HepG2 (cell line): ENCODE measurements around the gene ZNF584. TPM values are rescaled to one million over a fixed set of nuclear protein-coding genes. Genes with fewer than 3 reads are reported as not detected.

Experiments
- ATAC-seq: fragments of 200-7000 bp; cut with Tn5 transposase; 3 replicates; pipeline ENCODE4 v1.9.1; 2020; ENCODE audit warnings: mild to moderate bottlenecking, moderate library complexity
- BruUV-seq: library from RNA; stranded (reverse); fragments of 400-500 nt; replicated peaks from 2 replicates; lab custom pipeline; 2021; lab: Mats Ljungman, UMichigan
- CTCF ChIA-PET: fragments of 300-600 bp; formaldehyde crosslinking; extraction: SDS; loops from one replicate; lab custom pipeline; 2021; ENCODE audit warnings: low total read pairs, inconsistent platforms, low intra/inter-chr PET ratio; lab: Yijun Ruan, JAX
- POLR2A ChIA-PET: fragments of 350-600 bp; sonication (Branson Sonifier 250); formaldehyde crosslinking; loops from one replicate; lab custom pipeline; 2020; ENCODE audit warnings: antibody characterized with exemption, inconsistent platforms; lab: Yijun Ruan, JAX
- DNase-seq: peaks from one replicate; pipeline ENCODE4 v3.0.0-alpha.2; 2015; ENCODE audit warnings: low spot score
- FAIRE-seq: peaks from 3 replicates; lab custom pipeline; 2011; peaks lifted over from hg19 to GRCh38; lab: Jason Lieb, UNC
- H2AFZ ChIP-seq: one replicate; pipeline ENCODE4 v1.6.1; 2011; ENCODE audit warnings: low read length, inconsistent platforms
- H3K27ac ChIP-seq: fragments of 300-600 bp; 3 replicates; pipeline ENCODE4 v1.8.0; 2011; ENCODE audit warnings: mixed run types, mild to moderate bottlenecking, mixed read lengths, low read length, inconsistent platforms; ENCODE audit not compliant: insufficient read depth; ENCODE audit errors: extremely low read length
- H3K27me3 ChIP-seq, 2 experiments: fragments of 200-600 bp in 1 of 2; 2 replicates in 1 of 2; 3 replicates in 1 of 2; pipeline versions ENCODE4 v1.6.0 to v1.8.0; 2011; ENCODE audit warnings: low read length in 2 of 2, mild to moderate bottlenecking in 2 of 2, moderate library complexity in 2 of 2, inconsistent platforms in 1 of 2; ENCODE audit not compliant: insufficient read depth in 2 of 2, control insufficient read depth in 1 of 2
- H3K36me3 ChIP-seq, 2 experiments: fragments of 200-600 bp in 1 of 2; replicated peaks in 1 of 2; 2 replicates in 1 of 2; 3 replicates in 1 of 2; pipeline versions ENCODE4 v1.5.1 to v1.8.0; 2011; ENCODE audit warnings: low read length in 2 of 2, inconsistent platforms in 1 of 2; ENCODE audit not compliant: insufficient read depth in 2 of 2, control insufficient read depth in 1 of 2
- H3K4me1 ChIP-seq: 2 replicates; pipeline ENCODE4 v1.5.1; 2012; ENCODE audit warnings: low read length, inconsistent platforms; ENCODE audit not compliant: insufficient read depth
- H3K4me2 ChIP-seq: 2 replicates; pipeline ENCODE4 v1.6.0; 2011; ENCODE audit warnings: low read depth, low read length, inconsistent platforms
- H3K4me3 ChIP-seq, 3 experiments: fragments of 200-600 bp in 1 of 3; sonication (generic), shearing (Covaris generic) in 1 of 3; replicated peaks in 1 of 3; 2 replicates each; pipeline ENCODE4 v1.5.1; 2011 to 2016; ENCODE audit warnings: low read length in 3 of 3, inconsistent platforms in 2 of 3, low read depth in 2 of 3, mild to moderate bottlenecking in 2 of 3, control low read depth in 1 of 3, mixed read lengths in 1 of 3; ENCODE audit not compliant: insufficient read depth in 1 of 3
- H3K79me2 ChIP-seq: one replicate; pipeline ENCODE4 v1.6.1; 2011; ENCODE audit warnings: low read length, inconsistent platforms; ENCODE audit not compliant: insufficient read depth
- H3K9ac ChIP-seq: 2 replicates; pipeline ENCODE4 v1.6.0; 2011; ENCODE audit warnings: mild to moderate bottlenecking, low read depth, low read length, inconsistent platforms; ENCODE audit not compliant: insufficient read depth
- H3K9me3 ChIP-seq: 2 replicates; pipeline ENCODE4 v1.5.1; 2012; ENCODE audit warnings: mild to moderate bottlenecking, low read length
- H4K20me1 ChIP-seq: 2 replicates; pipeline ENCODE4 v1.6.0; 2011; ENCODE audit warnings: inconsistent platforms, mild to moderate bottlenecking, low read length, moderate library complexity; ENCODE audit not compliant: insufficient read depth
- AGO1 ChIP-seq: fragments of 200-400 bp; formaldehyde crosslinking; IDR thresholded peaks from 2 replicates; pipeline ENCODE4 v1.6.1; 2017; ENCODE audit warnings: mild to moderate bottlenecking, low read depth, low read length, moderate library complexity; ENCODE audit not compliant: poor library complexity, severe bottlenecking
- DNMT3B ChIP-seq: conservative IDR thresholded peaks from 2 replicates; pipeline ENCODE4 v1.6.1; 2016; ENCODE audit warnings: missing biosample characterization, control low read depth
- FOXA1 ChIP-seq, 2 experiments: fragments of 450-650 bp in 1 of 2; sonication (generic) in 1 of 2; formaldehyde crosslinking in 1 of 2; IDR thresholded peaks; 2 replicates each; pipeline versions ENCODE4 v1.4.0 to v1.6.1; 2016 to 2020; ENCODE audit warnings: missing genetic modification reagents in 1 of 2
- HNRNPUL1 ChIP-seq: fragments of 200-400 bp; formaldehyde crosslinking; IDR thresholded peaks from 2 replicates; pipeline ENCODE4 v1.6.1; 2017; ENCODE audit warnings: low read depth, mild to moderate bottlenecking, low read length, moderate library complexity
- MAFK ChIP-seq, 2 experiments: IDR thresholded peaks in 1 of 2; conservative IDR thresholded peaks in 1 of 2; 2 replicates each; pipeline ENCODE4 v1.6.1; 2011; ENCODE audit warnings: improper control_type of control experiment in 2 of 2, low read length in 2 of 2
- PHF5A ChIP-seq: IDR thresholded peaks from one replicate; pipeline ENCODE4 v1.6.1; 2018; ENCODE audit warnings: low read depth, missing genetic modification reagents; ENCODE audit not compliant: unreplicated experiment
- PRPF4 ChIP-seq: fragments of 200-400 bp; formaldehyde crosslinking; IDR thresholded peaks from 2 replicates; pipeline ENCODE4 v1.6.1; 2016; ENCODE audit warnings: low read length, low read depth; ENCODE audit not compliant: poor library complexity, severe bottlenecking
- RERE ChIP-seq: IDR thresholded peaks from 2 replicates; pipeline ENCODE4 v1.6.1; 2016; ENCODE audit warnings: low read depth, missing genetic modification reagents, missing compliant biosample characterization
- SP2 ChIP-seq: sonication (generic); formaldehyde crosslinking; IDR thresholded peaks from 2 replicates; pipeline ENCODE4 v1.5.1; 2020; ENCODE audit warnings: mild to moderate bottlenecking, missing genetic modification reagents
- ZNF30 ChIP-seq: sonication (generic); formaldehyde crosslinking; IDR thresholded peaks from 2 replicates; pipeline ENCODE4 v1.5.0; 2020; ENCODE audit warnings: mild to moderate bottlenecking, missing genetic modification reagents
- ZNF547 ChIP-seq: sonication (generic); formaldehyde crosslinking; IDR thresholded peaks from 2 replicates; pipeline ENCODE4 v1.5.1; 2020; ENCODE audit warnings: mild to moderate bottlenecking, missing genetic modification reagents
- ZNF674 ChIP-seq: sonication (generic); formaldehyde crosslinking; IDR thresholded peaks from 2 replicates; pipeline ENCODE4 v1.5.0; 2020; ENCODE audit warnings: low read depth, mild to moderate bottlenecking, missing genetic modification reagents
- ZNF788 ChIP-seq: sonication (generic); formaldehyde crosslinking; IDR thresholded peaks from 2 replicates; pipeline ENCODE4 v1.5.0; 2020; ENCODE audit warnings: mild to moderate bottlenecking, missing genetic modification reagents, borderline replicate concordance
- ZNF883 ChIP-seq: sonication (generic); formaldehyde crosslinking; IDR thresholded peaks from 2 replicates; pipeline ENCODE4 v1.5.1; 2020; ENCODE audit warnings: mild to moderate bottlenecking, missing genetic modification reagents; ENCODE audit errors: not compliant biosample characterization
- WGBS: methylation state at CpG from one replicate; pipeline ENCODE4 v1.1.6; 2017; ENCODE audit warnings: low lambda C conversion rate; 5-methylcytosine and 5-hydroxymethylcytosine counted together
- in situ Hi-C: cut with HindIII; loops from 2 replicates; pipeline ENCODE4 v1.10.0; 2017; ENCODE audit warnings: low pct_unique_long_range_greater_than_20kb; ENCODE audit not compliant: extremely low pct_ligation_motif_present
- intact Hi-C: fragments of 100-400 bp; cut with micrococcal nuclease; formaldehyde crosslinking; loops from one replicate; pipeline ENCODE4 v1.10.0; 2022; ENCODE audit not compliant: unreplicated experiment
- polyA plus RNA-seq, 8 experiments: library from polyadenylated mRNA; depleted of rRNA in 3 of 8; stranded (reverse) in 7 of 8; unstranded in 1 of 8; fragments of >200 nt; fragmentation: Illumina TruSeq in 4 of 8; extraction: Trizol in 4 of 8; gene quantifications; 2 replicates each; pipeline versions ENCODE4 v1.2.1 to v1.2.3, GENCODE V29; 2011 to 2016; ENCODE audit warnings: low read depth in 4 of 8, missing spikeins in 1 of 8, mixed read lengths in 1 of 8; ENCODE audit not compliant: insufficient read depth in 1 of 8
- total RNA-seq, 5 experiments: library from RNA; depleted of rRNA; stranded (reverse); fragments of >200 nt; fragmentation: Illumina TruSeq; extraction: Trizol; gene quantifications; 2 replicates each; pipeline ENCODE4 v1.2.3, GENCODE V29; 2016; ENCODE audit warnings: low read depth in 1 of 5
- TF ChIP-seq, protein P1 (sequence below): IDR thresholded peaks from 2 replicates; pipeline ENCODE4 v1.6.1; 2012; ENCODE audit warnings: low read depth, low read length, improper control_type of control experiment

Gene ZNF584
- total and polyA plus RNA-seq, 2 of the 13 experiments (the other 11 are each of a cell fraction or from before 2014, with no cell fraction given), result 2.4 to 7.0 TPM

- H3K27me3 ChIP-seq, result no peaks in the 10 kb centered on the region
Measured at GRCh38 chr19:58456111-58456510, 47.7 kb downstream of the ZNF584 start.

More at GRCh38 chr19:58456111-58456510, 47.7 kb downstream of the ZNF584 start:
- no peak for DNase-seq
- no peaks in the 10 kb centered on the region for H3K36me3 ChIP-seq
- H3K79me2 ChIP-seq, result no peaks in the 10 kb centered on the region
- 97% methylated on average over 35 of the region's 35 CpGs for WGBS
- no peak overlapping the region for H3K4me2 ChIP-seq
- in situ Hi-C loops (no loop called here), intact Hi-C loops (no loop called here)
- no peak overlapping the region for H2AFZ ChIP-seq
- TF ChIP-seq RERE (CRISPR knock-in tag), result no peak
- no peak for TF ChIP-seq PRPF4
- no peak for TF ChIP-seq HNRNPUL1
- no peak for TF ChIP-seq FOXA1 (IDR thresholded peaks at IDR 0.05)
- TF ChIP-seq FOXA1 (CRISPR knock-in tag; IDR thresholded peaks at IDR 0.05), result no peak
- TF ChIP-seq ZNF547 (CRISPR knock-in tag), result no peak
- TF ChIP-seq DNMT3B (CRISPR knock-in tag), result no peak
- TF ChIP-seq PHF5A (CRISPR knock-in tag), result no peak
- no peak for TF ChIP-seq ZNF30 (CRISPR knock-in tag)
- no peak for TF ChIP-seq ZNF788 (CRISPR knock-in tag)
- TF ChIP-seq, protein P1, sequence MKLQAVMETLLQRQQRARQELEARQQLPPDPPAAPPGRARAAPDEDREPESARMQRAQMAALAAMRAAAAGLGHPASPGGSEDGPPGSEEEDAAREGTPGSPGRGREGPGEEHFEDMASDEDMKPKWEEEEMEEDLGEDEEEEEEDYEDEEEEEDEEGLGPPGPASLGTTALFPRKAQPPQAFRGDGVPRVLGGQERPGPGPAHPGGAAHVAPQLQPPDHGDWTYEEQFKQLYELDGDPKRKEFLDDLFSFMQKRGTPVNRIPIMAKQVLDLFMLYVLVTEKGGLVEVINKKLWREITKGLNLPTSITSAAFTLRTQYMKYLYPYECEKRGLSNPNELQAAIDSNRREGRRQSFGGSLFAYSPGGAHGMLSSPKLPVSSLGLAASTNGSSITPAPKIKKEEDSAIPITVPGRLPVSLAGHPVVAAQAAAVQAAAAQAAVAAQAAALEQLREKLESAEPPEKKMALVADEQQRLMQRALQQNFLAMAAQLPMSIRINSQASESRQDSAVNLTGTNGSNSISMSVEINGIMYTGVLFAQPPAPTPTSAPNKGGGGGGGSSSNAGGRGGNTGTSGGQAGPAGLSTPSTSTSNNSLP, result no peak
- no peak for TF ChIP-seq SP2 (CRISPR knock-in tag)
- TF ChIP-seq MAFK (conservative IDR thresholded peaks at IDR 0.05 in 1 of 2, IDR thresholded peaks at IDR 0.05 in 1 of 2; ENCODE audit: low read length in 2 of 2), result no peak
- TF ChIP-seq ZNF883 (CRISPR knock-in tag), result no peak
- TF ChIP-seq AGO1, result no peak
- TF ChIP-seq ZNF674 (CRISPR knock-in tag), result no peak
- BruUV-seq, result no TSS peak
- ATAC-seq, result no peak
- no peaks in the 10 kb centered on the region for H3K9me3 ChIP-seq
- POLR2A ChIA-PET, result no interaction called here
- no peak for FAIRE-seq
- no peak overlapping the region for H3K9ac ChIP-seq
- H3K4me3 ChIP-seq, result no peak overlapping the region
- H3K27ac ChIP-seq, result no peak overlapping the region
- no peaks in the 10 kb centered on the region for H4K20me1 ChIP-seq
- no peaks in the 10 kb centered on the region for H3K4me1 ChIP-seq
- CTCF ChIA-PET, result no interaction called here
